ENCODE data around the gene ESR1.
A peak's percentile ranks its signal among the peaks of the same experiment; 100 is the strongest.
"Not testable (repeated sequence)": the region's sequence is repeated elsewhere in the genome, so short reads cannot be mapped to it uniquely, and the experiment has no call there.

The ESR1 gene

GRCh38 chr6:151899796-151900195 is 92.3 kb downstream of the ESR1 start:
- not testable (repeated sequence) for DNase-seq

- no peak for DNase-seq
These were observed 92.8 kb downstream of the ESR1 start for GRCh38 chr6:151900256-151900655.

- DNase-seq = no peak
These were observed 93.5 kb downstream of the ESR1 start for GRCh38 chr6:151901009-151901411.

GRCh38 chr6:151904631-151905030 is 97.1 kb downstream of the ESR1 start:
- no peak for DNase-seq

GRCh38 chr6:151905072-151905471 is 97.6 kb downstream of the ESR1 start:
- no peak for DNase-seq

- no peak for DNase-seq
These were observed 98.4 kb downstream of the ESR1 start for GRCh38 chr6:151905854-151906253.

- DNase-seq = no peak
These were observed 103.9 kb downstream of the ESR1 start for GRCh38 chr6:151911401-151911800.

GRCh38 chr6:151914484-151914883 is 107.0 kb downstream of the ESR1 start:
- DNase-seq = no peak

GRCh38 chr6:151916075-151916474 is 108.6 kb downstream of the ESR1 start:
- no peak for DNase-seq

- no peak for DNase-seq
These were observed 109.2 kb downstream of the ESR1 start for GRCh38 chr6:151916680-151917164.

GRCh38 chr6:151917531-151918329 is 110.2 kb downstream of the ESR1 start:
- no peak for DNase-seq

GRCh38 chr6:151940307-151940706 is 132.8 kb downstream of the ESR1 start:
- DNase-seq = no peak

- peak; percentile 38 for DNase-seq
These were observed 140.7 kb downstream of the ESR1 start for GRCh38 chr6:151948002-151948743.

GRCh38 chr6:151958332-151958731 is 150.8 kb downstream of the ESR1 start:
- DNase-seq = no peak

- DNase-seq = no peak
These were observed 151.6 kb downstream of the ESR1 start for GRCh38 chr6:151959086-151959485.

- DNase-seq = no peak
These were observed 154.3 kb downstream of the ESR1 start for GRCh38 chr6:151961809-151962208.

- no peak for DNase-seq
These were observed 154.9 kb downstream of the ESR1 start for GRCh38 chr6:151962246-151962846.

- no peak for DNase-seq
These were observed 155.5 kb downstream of the ESR1 start for GRCh38 chr6:151963001-151963400.

- not testable (repeated sequence) for DNase-seq
These were observed 156.9 kb downstream of the ESR1 start for GRCh38 chr6:151964412-151964811.

GRCh38 chr6:151974061-151974617 is 166.7 kb downstream of the ESR1 start:
- no peak for DNase-seq

GRCh38 chr6:151975795-151976194 is 168.3 kb downstream of the ESR1 start:
- no peak for DNase-seq

- DNase-seq = not testable (repeated sequence)
These were observed 180.7 kb downstream of the ESR1 start for GRCh38 chr6:151988199-151988598.

GRCh38 chr6:151992091-151992490 is 184.6 kb downstream of the ESR1 start:
- DNase-seq = no peak
